ENCODE results near the gene ADA. TPM values are rescaled to one million over a fixed set of nuclear protein-coding genes. Genes with fewer than 3 reads are reported as not detected.

The ADA gene
- total and polyA plus RNA-seq, 2 of the 13 experiments (the other 11 are each of a cell fraction or from before 2014, with no cell fraction given), result 2.5 to 11.3 TPM

DNA sequence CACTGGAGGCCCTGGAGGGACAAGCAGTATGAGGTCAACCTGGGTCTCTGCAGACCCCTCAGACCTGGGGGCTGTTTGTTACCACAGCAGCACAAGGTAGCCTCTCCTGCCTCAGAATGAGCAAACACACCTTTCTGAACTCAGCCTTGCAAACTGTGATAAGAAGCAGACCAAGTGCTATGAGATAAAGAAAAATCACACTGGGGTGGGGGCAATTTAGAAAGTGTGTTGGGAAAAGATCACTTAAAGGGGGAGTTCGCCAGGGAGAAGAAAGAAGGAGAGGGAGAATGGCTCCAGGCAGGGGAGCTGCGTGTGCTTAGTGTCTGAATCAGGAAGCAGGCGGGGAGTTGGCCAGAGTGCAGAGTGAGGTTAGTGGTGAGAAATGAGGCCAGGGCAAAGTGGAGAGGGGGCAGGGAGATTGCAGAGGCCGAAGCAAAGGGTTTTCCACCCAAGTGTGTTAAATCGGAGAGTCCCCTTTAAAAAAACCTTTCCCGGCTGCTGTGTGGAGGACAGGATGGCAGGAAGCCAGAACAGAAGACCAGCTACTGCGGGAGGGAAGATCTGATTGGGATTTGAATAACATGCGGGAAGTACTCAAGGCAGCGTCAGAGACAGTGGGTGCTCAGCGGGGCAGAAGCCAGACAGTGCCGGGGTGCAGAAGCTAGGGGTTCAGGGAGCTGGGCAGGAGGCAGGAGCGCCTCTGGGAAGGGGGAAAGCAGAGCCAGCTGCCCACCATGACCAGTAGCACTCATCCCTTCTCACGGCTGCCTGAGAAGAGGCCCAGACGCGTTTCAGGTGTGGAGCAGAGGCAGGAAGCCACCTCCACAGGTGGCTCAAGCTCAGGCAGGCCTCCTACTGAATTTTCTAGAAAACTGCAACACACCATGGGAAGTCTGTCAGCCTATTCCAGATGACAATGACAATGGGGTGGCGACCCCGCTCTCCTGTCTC, 9.0 kb downstream of the ADA start (continued):
- no peak for TF ChIP-seq ZBTB26 (CRISPR knock-in tag; IDR thresholded peaks at IDR 0.05; ENCODE audit: borderline replicate concordance)
- no peak for TF ChIP-seq CEBPG (CRISPR knock-in tag; IDR thresholded peaks at IDR 0.05)
- TF ChIP-seq ZNF317 (CRISPR knock-in tag; IDR thresholded peaks at IDR 0.05), result no peak
- TF ChIP-seq ZNF674 (CRISPR knock-in tag; IDR thresholded peaks at IDR 0.05; ENCODE audit: low read depth), result no peak
- no peak for TF ChIP-seq GATA4 (IDR thresholded peaks at IDR 0.05; ENCODE audit: borderline replicate concordance, low read depth)
- TF ChIP-seq SALL1 (CRISPR knock-in tag; IDR thresholded peaks at IDR 0.05), result peak; percentile 28
- TF ChIP-seq ZHX1 (CRISPR knock-in tag; IDR thresholded peaks at IDR 0.05; ENCODE audit: low read depth), result 0 out of 2 replicates have a peak, but pooled peaks have one; percentile 28
- TF ChIP-seq THYN1 (CRISPR knock-in tag; IDR thresholded peaks at IDR 0.05; ENCODE audit: borderline replicate concordance, low read depth), result no peak
- no peak for TF ChIP-seq ZBTB38 (CRISPR knock-in tag; IDR thresholded peaks at IDR 0.05)
- TF ChIP-seq TRIM22 (IDR thresholded peaks at IDR 0.05), result no peak
- TF ChIP-seq HES4 (CRISPR knock-in tag; IDR thresholded peaks at IDR 0.05; ENCODE audit: borderline replicate concordance), result no peak
- TF ChIP-seq ZNF263 (CRISPR knock-in tag; IDR thresholded peaks at IDR 0.05), result no peak
- TF ChIP-seq ARID4A (CRISPR knock-in tag; IDR thresholded peaks at IDR 0.05; ENCODE audit: borderline replicate concordance), result no peak; the same call in 1 of the 2 replicates
- TF ChIP-seq MEIS2 (CRISPR knock-in tag; IDR thresholded peaks at IDR 0.05), result no peak
- no peak for TF ChIP-seq ZNF432 (CRISPR knock-in tag; IDR thresholded peaks at IDR 0.05; ENCODE audit: borderline replicate concordance)
- 0 out of 2 replicates have a peak, but pooled peaks have one; percentile 31 for TF ChIP-seq DPF2 (CRISPR knock-in tag; IDR thresholded peaks at IDR 0.05; ENCODE audit: borderline replicate concordance, low read depth)
- 0 out of 2 replicates have a peak, but pooled peaks have one; percentile 39 for TF ChIP-seq ZNF101 (CRISPR knock-in tag; IDR thresholded peaks at IDR 0.05; ENCODE audit: borderline replicate concordance, low read depth)
- TF ChIP-seq ZNF12 (CRISPR knock-in tag; IDR thresholded peaks at IDR 0.05), result peak; percentile 98
- TF ChIP-seq ZSCAN29 (CRISPR knock-in tag; conservative IDR thresholded peaks at IDR 0.05), result 0 out of 2 replicates have a peak, but pooled peaks have one; percentile 59

Measured in HepG2 (cell line).